Upper lobe of left lung (tissue), 6 donors: ENCODE measurements around the gene WDR35. TPM values are rescaled to one million over a fixed set of nuclear protein-coding genes. Genes with fewer than 3 reads are reported as not detected.

Source experiments
- ATAC-seq, 2 donors: fragments of 200-7000 bp; cut with Tn5 transposase; one replicate each; pipeline ENCODE4 v1.9.1; 2022; ENCODE audit warnings: mild to moderate bottlenecking in 2 of 2, moderate library complexity in 2 of 2; ENCODE audit not compliant: low FRiP score in 2 of 2
- DNase-seq, 2 donors: peaks; one replicate each; pipeline ENCODE4 v3.0.0-alpha.2; 2019 to 2020
- H3K27ac ChIP-seq, 4 donors: fragments of 200-600 bp; sonication (generic); one replicate each; pipeline ENCODE4 v1.5.1; 2016 to 2019
- H3K27me3 ChIP-seq, 4 donors: fragments of 200-600 bp; sonication (generic); one replicate each; pipeline ENCODE4 v1.5.1; 2017 to 2019
- H3K36me3 ChIP-seq, 4 donors: fragments of 200-600 bp; sonication (generic); one replicate each; pipeline ENCODE4 v1.5.1; 2016 to 2019
- H3K4me1 ChIP-seq, 4 donors: fragments of 200-600 bp; sonication (generic); one replicate each; pipeline ENCODE4 v1.5.1; 2018 to 2019
- H3K4me3 ChIP-seq, 4 donors: fragments of 200-600 bp; sonication (generic); one replicate each; pipeline ENCODE4 v1.5.1; 2017 to 2019; ENCODE audit warnings: mild to moderate bottlenecking in 2 of 4, moderate library complexity in 1 of 4
- H3K9me3 ChIP-seq, 4 donors: fragments of 200-600 bp; sonication (generic); one replicate each; pipeline ENCODE4 v1.5.1; 2018 to 2019
- EP300 ChIP-seq, 4 donors: sonication (generic); formaldehyde crosslinking; IDR thresholded peaks; one replicate each; pipeline ENCODE4 v1.5.1; 2017; ENCODE audit warnings: antibody characterized with exemption in 4 of 4, control low read depth in 2 of 4
- POLR2A ChIP-seq, 4 donors: fragments of 450-650 bp; IDR thresholded peaks; one replicate each; pipeline ENCODE4 v1.5.1; 2016 to 2017; ENCODE audit warnings: antibody characterized with exemption in 4 of 4, mild to moderate bottlenecking in 2 of 4
- POLR2AphosphoS5 ChIP-seq, 2 donors: sonication (generic); formaldehyde crosslinking; IDR thresholded peaks; one replicate each; pipeline ENCODE4 v1.5.1; 2017; ENCODE audit warnings: antibody characterized with exemption in 2 of 2
- WGBS, 2 donors: methylation state at CpG; one replicate each; pipeline ENCODE4 v1.1.5; 2017 to 2018; 5-methylcytosine and 5-hydroxymethylcytosine counted together
- total RNA-seq, 6 donors: library from RNA; depleted of rRNA in 4 of 6; stranded (reverse); fragments of >200 nt in 4 of 6; gene quantifications; one replicate each; pipeline versions ENCODE4 v1.1.0 to v1.2.1, GENCODE V29; 2016 to 2021
- TF ChIP-seq, protein P1 (sequence below), 6 experiments: fragments of 450-650 bp in 4 of 6; fragments of 200-600 bp in 2 of 6; sonication (generic) in 2 of 6; IDR thresholded peaks; one replicate each; pipeline ENCODE4 v1.5.1; 2016 to 2019; ENCODE audit warnings: antibody characterized with exemption in 6 of 6
- donor health status: DM: no; HTN: no; CAD: no; lungs with moderate emphysema.
- donor health status: DM: no; HTN: yes; CAD: no; lungs with severe emphysema.

WDR35 gene
- total RNA-seq, 6 donors from 2014 or later, result 4.4 to 16.5 (median 6.9) TPM

DNA sequence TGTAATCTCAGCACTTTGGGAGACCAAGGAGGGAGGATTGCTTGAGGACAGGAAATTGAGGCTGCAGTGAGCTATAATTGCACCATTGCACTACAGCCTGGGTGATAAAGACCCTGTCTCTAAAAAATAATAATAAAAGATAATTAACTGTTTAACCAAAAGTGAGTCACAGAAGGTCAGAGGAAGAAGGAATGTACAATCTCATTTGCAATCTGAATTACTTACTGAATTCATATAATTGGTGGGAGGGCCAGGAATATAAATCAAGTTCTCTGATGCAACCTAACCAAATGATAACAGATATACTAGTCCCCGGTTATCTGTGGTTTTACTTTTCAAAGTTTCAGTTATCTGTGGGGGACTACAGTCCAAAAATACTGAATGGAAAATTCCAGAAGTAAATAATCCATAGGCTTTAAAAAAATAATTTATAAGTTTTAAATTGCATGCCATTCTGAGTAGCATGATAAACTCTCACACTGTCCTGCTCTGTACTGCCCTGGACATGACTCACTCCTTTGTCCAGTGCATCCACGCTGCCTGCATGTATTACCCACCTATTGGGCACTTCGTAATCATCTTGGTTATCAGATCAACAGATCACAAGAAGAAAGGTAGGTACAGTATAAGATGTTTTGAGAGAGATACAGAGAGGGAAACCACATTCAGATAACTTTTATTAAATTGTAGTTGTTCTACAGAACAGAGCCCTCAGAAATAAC lies 35.3 kb upstream of the WDR35 start:
- DNase-seq (no peak), ATAC-seq (no peak)
- H3K36me3 ChIP-seq, result peaks cover 0 to 26% (median 4%) of the 10 kb centered on the region in 4 donors
- TF ChIP-seq POLR2A (IDR thresholded peaks at IDR 0.05) (no peak), POLR2AphosphoS5 (IDR thresholded peaks at IDR 0.05) (no peak), EP300 (IDR thresholded peaks at IDR 0.05) (no peak)
- TF ChIP-seq, protein P1, sequence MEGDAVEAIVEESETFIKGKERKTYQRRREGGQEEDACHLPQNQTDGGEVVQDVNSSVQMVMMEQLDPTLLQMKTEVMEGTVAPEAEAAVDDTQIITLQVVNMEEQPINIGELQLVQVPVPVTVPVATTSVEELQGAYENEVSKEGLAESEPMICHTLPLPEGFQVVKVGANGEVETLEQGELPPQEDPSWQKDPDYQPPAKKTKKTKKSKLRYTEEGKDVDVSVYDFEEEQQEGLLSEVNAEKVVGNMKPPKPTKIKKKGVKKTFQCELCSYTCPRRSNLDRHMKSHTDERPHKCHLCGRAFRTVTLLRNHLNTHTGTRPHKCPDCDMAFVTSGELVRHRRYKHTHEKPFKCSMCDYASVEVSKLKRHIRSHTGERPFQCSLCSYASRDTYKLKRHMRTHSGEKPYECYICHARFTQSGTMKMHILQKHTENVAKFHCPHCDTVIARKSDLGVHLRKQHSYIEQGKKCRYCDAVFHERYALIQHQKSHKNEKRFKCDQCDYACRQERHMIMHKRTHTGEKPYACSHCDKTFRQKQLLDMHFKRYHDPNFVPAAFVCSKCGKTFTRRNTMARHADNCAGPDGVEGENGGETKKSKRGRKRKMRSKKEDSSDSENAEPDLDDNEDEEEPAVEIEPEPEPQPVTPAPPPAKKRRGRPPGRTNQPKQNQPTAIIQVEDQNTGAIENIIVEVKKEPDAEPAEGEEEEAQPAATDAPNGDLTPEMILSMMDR (IDR thresholded peaks at IDR 0.05), result no peak
- no peak overlapping the region for H3K27ac ChIP-seq
- H3K4me1 ChIP-seq, result peaks cover 0 to 11% (median 0%) of the 10 kb centered on the region in 4 donors
- H3K27me3 ChIP-seq, result no peaks in the 10 kb centered on the region
- 89 to 93% methylated on average over 3 of the region's 3 CpGs for WGBS, 2 donors
- H3K4me3 ChIP-seq, result no peak overlapping the region
- H3K9me3 ChIP-seq, result peaks cover 0 to 6% (median 0%) of the 10 kb centered on the region in 4 donors

DNA sequence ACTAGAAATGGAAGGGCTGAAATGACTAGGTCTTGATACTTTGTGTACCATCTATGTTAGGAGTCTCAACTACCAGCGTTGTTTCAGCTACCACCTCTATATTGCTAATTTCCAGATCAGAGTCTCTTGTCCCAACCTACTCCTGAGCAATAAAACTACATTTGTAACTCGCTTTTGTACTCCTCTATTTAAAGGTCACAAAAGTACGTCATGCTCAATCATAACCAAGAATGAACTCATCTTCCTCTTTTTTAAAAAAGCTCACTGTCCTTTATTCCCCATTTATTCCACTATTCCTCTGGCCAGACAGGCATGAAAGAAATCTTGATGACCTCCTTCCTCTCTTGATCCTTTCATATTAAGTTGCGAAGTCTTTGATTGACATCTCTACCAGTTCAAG lies 33.8 kb upstream of the WDR35 start:
- H3K4me3 ChIP-seq, result no peak overlapping the region
- peaks cover 0 to 11% (median 0%) of the 10 kb centered on the region in 4 donors for H3K4me1 ChIP-seq
- TF ChIP-seq POLR2AphosphoS5 (IDR thresholded peaks at IDR 0.05) (no peak), EP300 (IDR thresholded peaks at IDR 0.05) (no peak), POLR2A (IDR thresholded peaks at IDR 0.05) (no peak)
- TF ChIP-seq, protein P1 (IDR thresholded peaks at IDR 0.05), result no peak
- no peak for DNase-seq
- H3K27me3 ChIP-seq, result no peaks in the 10 kb centered on the region
- no peak overlapping the region for H3K27ac ChIP-seq
- WGBS, 2 donors, result 88 to 89% methylated on average over 4 of the region's 4 CpGs
- H3K9me3 ChIP-seq, result peaks cover 0 to 6% (median 0%) of the 10 kb centered on the region in 4 donors
- H3K36me3 ChIP-seq, result peaks cover 0 to 10% (median 2%) of the 10 kb centered on the region in 4 donors
- ATAC-seq, result peak in 1 of 2 donors; percentile 16

DNA sequence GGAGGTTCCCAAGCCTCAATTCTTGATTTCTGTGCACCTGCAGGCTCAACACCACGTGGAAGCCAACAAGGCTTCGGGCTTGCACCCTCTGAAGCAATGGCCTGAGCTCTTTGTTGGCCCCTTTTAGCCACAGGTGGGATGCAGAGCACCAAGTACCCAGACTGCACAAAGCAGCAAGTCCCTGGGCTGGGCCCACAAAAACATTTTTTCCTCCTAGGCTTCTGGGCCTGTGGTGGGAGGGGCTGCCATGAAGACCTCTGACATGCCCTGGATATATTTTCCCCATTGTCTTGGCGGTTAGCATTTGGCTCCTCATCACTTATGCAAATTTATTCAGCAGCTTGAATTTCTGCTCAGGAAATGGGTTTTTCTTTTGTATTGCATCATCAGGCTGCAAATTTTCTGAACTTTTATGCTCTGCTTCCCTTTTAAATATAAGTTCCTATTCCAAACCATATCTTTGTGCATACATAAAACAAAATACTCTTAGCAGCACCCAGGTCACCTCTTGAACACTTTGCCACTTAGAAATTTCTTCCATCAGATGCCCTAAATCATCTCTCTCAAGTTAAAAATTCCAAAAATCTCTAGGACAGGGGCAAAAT lies 31.6 kb upstream of the WDR35 start:
- no peaks in the 10 kb centered on the region for H3K27me3 ChIP-seq
- no peak overlapping the region for H3K4me3 ChIP-seq
- 70 to 77% methylated on average over 3 of the region's 3 CpGs for WGBS, 2 donors
- no peak for TF ChIP-seq POLR2AphosphoS5 (IDR thresholded peaks at IDR 0.05)
- H3K9me3 ChIP-seq, result peaks cover 0 to 6% (median 0%) of the 10 kb centered on the region in 4 donors
- no peaks in the 10 kb centered on the region for H3K4me1 ChIP-seq
- DNase-seq (no peak), ATAC-seq (no peak)
- H3K27ac ChIP-seq, result no peak overlapping the region
- no peaks in the 10 kb centered on the region for H3K36me3 ChIP-seq

DNA sequence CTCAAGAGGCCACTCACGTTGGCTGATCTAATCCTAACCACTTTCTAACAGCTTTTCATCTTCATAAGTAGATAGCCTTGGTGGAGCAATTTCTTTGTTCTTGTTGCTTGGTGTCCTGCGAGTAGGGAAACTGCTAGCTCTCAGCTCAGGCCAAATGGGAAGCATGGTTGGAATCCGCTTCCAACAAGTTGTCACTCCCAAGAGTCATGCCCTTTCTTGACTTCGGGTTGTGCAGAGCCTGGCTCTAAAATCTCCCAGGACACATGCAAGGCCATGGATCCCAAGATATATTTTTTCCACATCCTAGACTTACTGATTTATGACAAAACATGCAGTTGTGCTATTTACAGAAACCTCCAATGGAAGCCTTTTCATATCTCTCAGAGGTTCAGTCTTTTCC lies 29.8 kb upstream of the WDR35 start:
- no peak overlapping the region for H3K4me3 ChIP-seq
- H3K27ac ChIP-seq, result no peak overlapping the region
- TF ChIP-seq POLR2AphosphoS5 (IDR thresholded peaks at IDR 0.05), result no peak
- TF ChIP-seq POLR2A (IDR thresholded peaks at IDR 0.05), result no peak
- TF ChIP-seq, protein P1 (IDR thresholded peaks at IDR 0.05), result no peak
- no peak for TF ChIP-seq EP300 (IDR thresholded peaks at IDR 0.05)
- 54 to 85% methylated on average over 4 of the region's 4 CpGs for WGBS, 2 donors
- no peaks in the 10 kb centered on the region for H3K27me3 ChIP-seq
- peaks cover 0 to 6% (median 0%) of the 10 kb centered on the region in 4 donors for H3K9me3 ChIP-seq
- ATAC-seq (no peak), DNase-seq (no peak)
- H3K4me1 ChIP-seq, result no peaks in the 10 kb centered on the region
- H3K36me3 ChIP-seq, result no peaks in the 10 kb centered on the region

DNA sequence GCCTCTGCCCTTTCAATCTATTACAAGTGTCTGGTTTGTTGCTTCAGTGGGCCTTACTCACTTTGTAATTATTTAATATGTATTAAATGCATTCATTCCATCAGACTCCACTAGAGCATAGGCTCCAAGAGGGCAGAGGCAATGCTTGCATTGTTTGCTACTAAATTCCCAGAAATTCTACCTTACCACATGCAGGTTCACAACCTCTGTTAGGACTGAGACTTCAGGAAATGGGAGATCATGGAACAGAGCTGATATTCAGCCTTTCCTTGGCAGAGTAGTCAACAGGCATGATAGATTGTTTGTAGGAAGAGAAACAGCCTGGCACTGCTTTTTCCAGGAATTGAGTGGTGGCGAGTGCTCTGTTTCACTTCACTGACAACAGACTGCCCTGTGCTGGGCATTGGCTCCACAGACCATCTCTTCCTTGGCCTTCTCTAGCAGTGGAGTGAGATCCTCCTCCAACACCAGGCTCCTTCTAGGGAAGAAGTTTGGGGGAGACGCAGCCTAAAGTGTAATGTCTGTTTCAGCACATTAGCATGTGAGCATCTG lies 28.8 kb upstream of the WDR35 start:
- H3K36me3 ChIP-seq, result no peaks in the 10 kb centered on the region
- TF ChIP-seq EP300 (IDR thresholded peaks at IDR 0.05) (no peak), POLR2AphosphoS5 (IDR thresholded peaks at IDR 0.05) (no peak), POLR2A (IDR thresholded peaks at IDR 0.05) (no peak)
- TF ChIP-seq, protein P1 (IDR thresholded peaks at IDR 0.05), result no peak
- 93 to 95% methylated on average over 2 of the region's 2 CpGs for WGBS, 2 donors
- no peak for ATAC-seq
- H3K27ac ChIP-seq, result no peak overlapping the region
- H3K4me3 ChIP-seq, result no peak overlapping the region
- H3K4me1 ChIP-seq, result no peaks in the 10 kb centered on the region
- H3K9me3 ChIP-seq, result peaks cover 0 to 6% (median 0%) of the 10 kb centered on the region in 4 donors
- no peak for DNase-seq
- no peaks in the 10 kb centered on the region for H3K27me3 ChIP-seq
